ENCODE data around the gene WDR90. TPM values are rescaled to one million over a fixed set of nuclear protein-coding genes. Genes with fewer than 3 reads are reported as not detected.

The WDR90 gene
- polyA plus RNA-seq, 3 donors = 0.13 to 16.5 (median 1.1) TPM

DNA sequence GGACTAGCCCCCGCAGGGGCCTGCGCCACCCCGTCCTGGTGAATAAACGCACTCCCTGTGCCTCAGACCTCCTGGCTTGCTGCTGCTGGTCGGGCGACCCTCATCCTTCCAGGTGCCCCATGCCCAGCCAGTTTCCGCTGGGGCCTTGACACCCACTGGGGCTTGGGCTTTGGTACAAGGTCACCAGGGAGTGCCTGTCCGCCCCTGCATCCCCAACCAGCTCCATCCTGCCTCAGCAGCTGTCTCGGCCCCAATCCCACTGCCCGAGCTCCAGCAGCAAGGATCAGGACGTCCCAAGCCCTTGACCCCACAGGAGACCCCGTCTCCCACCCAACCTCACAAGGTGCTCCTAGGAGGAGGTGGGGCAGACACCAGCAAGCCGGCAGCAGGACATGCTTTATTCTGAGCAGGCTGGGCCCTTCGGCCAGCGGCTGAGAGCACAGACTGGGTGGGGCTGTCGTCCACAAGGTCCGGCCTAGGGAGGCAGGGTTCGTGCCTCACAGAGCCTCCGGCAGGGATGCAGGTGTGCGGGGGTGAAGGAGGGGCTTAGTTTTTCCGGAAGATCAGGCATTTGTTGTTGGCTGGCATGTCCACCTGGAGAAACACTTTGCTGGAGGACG lies 15.0 kb upstream of the WDR90 start:
- TF ChIP-seq, protein P1, sequence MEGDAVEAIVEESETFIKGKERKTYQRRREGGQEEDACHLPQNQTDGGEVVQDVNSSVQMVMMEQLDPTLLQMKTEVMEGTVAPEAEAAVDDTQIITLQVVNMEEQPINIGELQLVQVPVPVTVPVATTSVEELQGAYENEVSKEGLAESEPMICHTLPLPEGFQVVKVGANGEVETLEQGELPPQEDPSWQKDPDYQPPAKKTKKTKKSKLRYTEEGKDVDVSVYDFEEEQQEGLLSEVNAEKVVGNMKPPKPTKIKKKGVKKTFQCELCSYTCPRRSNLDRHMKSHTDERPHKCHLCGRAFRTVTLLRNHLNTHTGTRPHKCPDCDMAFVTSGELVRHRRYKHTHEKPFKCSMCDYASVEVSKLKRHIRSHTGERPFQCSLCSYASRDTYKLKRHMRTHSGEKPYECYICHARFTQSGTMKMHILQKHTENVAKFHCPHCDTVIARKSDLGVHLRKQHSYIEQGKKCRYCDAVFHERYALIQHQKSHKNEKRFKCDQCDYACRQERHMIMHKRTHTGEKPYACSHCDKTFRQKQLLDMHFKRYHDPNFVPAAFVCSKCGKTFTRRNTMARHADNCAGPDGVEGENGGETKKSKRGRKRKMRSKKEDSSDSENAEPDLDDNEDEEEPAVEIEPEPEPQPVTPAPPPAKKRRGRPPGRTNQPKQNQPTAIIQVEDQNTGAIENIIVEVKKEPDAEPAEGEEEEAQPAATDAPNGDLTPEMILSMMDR (IDR thresholded peaks at IDR 0.05) = no peak
- Histone ChIP-seq H3K4me2 (replicated peaks; ENCODE audit: extremely low read depth, low read length, poor library complexity, severe bottlenecking) (no peak overlapping the region), H3K9ac (ENCODE audit: insufficient read depth, low read length, poor library complexity, severe bottlenecking) (no peak overlapping the region)

DNA sequence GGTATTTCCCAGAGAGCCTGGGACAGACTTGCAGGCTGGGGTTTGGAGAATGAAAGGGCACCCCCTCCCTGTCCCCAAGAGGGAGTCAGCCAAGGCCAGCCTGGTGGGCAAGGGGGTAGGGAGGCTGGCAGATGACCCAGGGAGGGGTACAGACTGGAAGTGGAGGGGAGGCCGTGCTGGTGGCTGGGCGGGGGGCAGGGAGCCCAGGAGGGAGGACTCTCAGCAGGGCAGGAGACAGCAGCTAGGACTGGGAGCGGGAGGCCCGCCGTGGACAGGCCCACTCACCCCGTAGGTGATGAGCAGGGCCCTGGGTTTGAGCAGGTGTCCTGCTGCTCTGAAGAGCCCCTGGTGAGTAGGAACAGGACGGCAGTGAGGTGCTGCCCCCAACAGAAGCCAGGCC lies 14.2 kb upstream of the WDR90 start:
- Histone ChIP-seq H3K9ac (ENCODE audit: insufficient read depth, low read length, poor library complexity, severe bottlenecking) (no peak overlapping the region), H2AFZ (ENCODE audit: insufficient read depth, low read depth, low read length, poor library complexity, severe bottlenecking) (no peak overlapping the region), H3K9me3 (replicated peaks in 1 of 2; ENCODE audit: control insufficient read depth in 1 of 2, insufficient read depth in 1 of 2, low read length in 2 of 2) (no peaks in the 10 kb centered on the region), H3K4me3 (replicated peaks in 1 of 3; ENCODE audit: low read depth in 2 of 3, low read length in 3 of 3) (peak overlapping the region in 1 of 3 experiments; percentile 96), H4K20me1 (ENCODE audit: insufficient read depth, low read length) (peaks cover 27% of the 10 kb centered on the region), H3K79me2 (ENCODE audit: insufficient read depth, low read length) (peaks cover 12% of the 10 kb centered on the region), H3K27me3 (ENCODE audit: control insufficient read depth in 2 of 2, insufficient read depth in 2 of 2, low read length in 2 of 2) (no peaks in the 10 kb centered on the region), H3K4me1 (ENCODE audit: control insufficient read depth in 1 of 2, insufficient read depth in 2 of 2, low read length in 2 of 2) (peaks cover 24 to 40% of the 10 kb centered on the region in 2 donors), H3K36me3 (replicated peaks in 1 of 2; ENCODE audit: control insufficient read depth in 1 of 2, insufficient read depth in 2 of 2, low read length in 2 of 2) (peaks cover 0 to 8% of the 10 kb centered on the region in 2 donors), H3K27ac (ENCODE audit: low read depth in 1 of 2, low read length in 2 of 2) (no peak overlapping the region), H3K4me2 (replicated peaks; ENCODE audit: extremely low read depth, low read length, poor library complexity, severe bottlenecking) (peak overlapping the region; percentile 100)
- no peak for DNase-seq
- Mint-ChIP-seq H3K9me3 (no peaks in the 10 kb centered on the region), H3K27ac (no peak overlapping the region), H3K4me1 (peaks cover 14% of the 10 kb centered on the region), H3K4me3 (peak overlapping the region in 1 of 2 donors; percentile 30), H3K27me3 (ENCODE audit: low read depth in 3 of 3) (peaks cover 3 to 12% (median 8%) of the 10 kb centered on the region in 3 donors), H3K36me3 (peaks cover 2 to 4% of the 10 kb centered on the region in 2 donors)
- intact Hi-C loops (cut with micrococcal nuclease) = loop anchor here (5.0 kb wide), 2 partner anchors 47 to 108 kb away; partner anchors contain the start of genes CAPN15 (in 2 of the 2), JMJD8 (in 1 of the 2) and STUB1 (in 1 of the 2)
- TF ChIP-seq, protein P1 (IDR thresholded peaks at IDR 0.05) = no peak
- WGBS (ENCODE audit: insufficient coverage) = 96% methylated on average over 2 of the region's 7 CpGs

More for the DNA sequence above, 15.0 kb upstream of the WDR90 start:
- Mint-ChIP-seq H3K4me3 (no peak overlapping the region), H3K4me1 (peaks cover 16% of the 10 kb centered on the region), H3K27me3 (ENCODE audit: low read depth in 3 of 3) (peaks cover 3 to 12% (median 8%) of the 10 kb centered on the region in 3 donors), H3K27ac (no peak overlapping the region), H3K9me3 (no peaks in the 10 kb centered on the region), H3K36me3 (peaks cover 2 to 4% of the 10 kb centered on the region in 2 donors)
- no peak overlapping the region for H3K4me3 ChIP-seq (replicated peaks in 1 of 3; ENCODE audit: low read depth in 2 of 3, low read length in 3 of 3)
- no peak overlapping the region for H2AFZ ChIP-seq (ENCODE audit: insufficient read depth, low read depth, low read length, poor library complexity, severe bottlenecking)
- peaks cover 12% of the 10 kb centered on the region for H3K79me2 ChIP-seq (ENCODE audit: insufficient read depth, low read length)
- H3K36me3 ChIP-seq (replicated peaks in 1 of 2; ENCODE audit: control insufficient read depth in 1 of 2, insufficient read depth in 2 of 2, low read length in 2 of 2) = peaks cover 0 to 9% of the 10 kb centered on the region in 2 donors
- peaks cover 24 to 46% of the 10 kb centered on the region in 2 donors for H3K4me1 ChIP-seq (ENCODE audit: control insufficient read depth in 1 of 2, insufficient read depth in 2 of 2, low read length in 2 of 2)
- DNase-seq = no peak
- intact Hi-C loops (cut with micrococcal nuclease) = no loop called here
- H4K20me1 ChIP-seq (ENCODE audit: insufficient read depth, low read length) = peaks cover 35% of the 10 kb centered on the region
- 94% methylated on average over 17 of the region's 22 CpGs for WGBS (ENCODE audit: insufficient coverage)
- no peaks in the 10 kb centered on the region for H3K27me3 ChIP-seq (ENCODE audit: control insufficient read depth in 2 of 2, insufficient read depth in 2 of 2, low read length in 2 of 2)
- H3K27ac ChIP-seq (ENCODE audit: low read depth in 1 of 2, low read length in 2 of 2) = no peak overlapping the region
- no peaks in the 10 kb centered on the region for H3K9me3 ChIP-seq (replicated peaks in 1 of 2; ENCODE audit: control insufficient read depth in 1 of 2, insufficient read depth in 1 of 2, low read length in 2 of 2)
